H1 (cell line): Measurements from ENCODE around the gene AGPAT3. TPM values are rescaled to one million over a fixed set of nuclear protein-coding genes. Genes with fewer than 3 reads are reported as not detected.

Experiments
- MAFK ChIP-seq: IDR thresholded peaks from 2 replicates; pipeline ENCODE4 v1.6.1; 2012; ENCODE audit warnings: low read depth, mild to moderate bottlenecking, improper control_type of control experiment, low read length
- MAX ChIP-seq: IDR thresholded peaks from 2 replicates; pipeline ENCODE4 v1.6.1; 2012; ENCODE audit warnings: inconsistent platforms
- SP2 ChIP-seq: IDR thresholded peaks from 2 replicates; pipeline ENCODE4 v1.6.1; 2012; ENCODE audit warnings: mild to moderate bottlenecking, low read length, inconsistent platforms
- SRF ChIP-seq: IDR thresholded peaks from 2 replicates; pipeline ENCODE4 v1.6.1; 2011; ENCODE audit warnings: mild to moderate bottlenecking, low read depth, low read length, moderate library complexity
- YY1 ChIP-seq: IDR thresholded peaks from 2 replicates; pipeline ENCODE4 v1.6.1; 2011; ENCODE audit warnings: low read depth, mild to moderate bottlenecking, low read length
- polyA plus RNA-seq, 7 experiments: library from polyadenylated mRNA; depleted of rRNA in 3 of 7; stranded (reverse) in 5 of 7; unstranded in 2 of 7; fragments of >200 nt in 5 of 7; fragments of 200-250 nt in 2 of 7; gene quantifications; 1 replicate in 5 of 7; 2 replicates in 1 of 7; 4 replicates in 1 of 7; pipeline versions ENCODE4 v1.2.1 to v1.2.3, GENCODE V29; 2011 to 2013; ENCODE audit warnings: missing spikeins in 2 of 7, mixed read lengths in 2 of 7
- total RNA-seq: library from RNA; stranded (reverse); fragmentation: NEBNext Ultra II Directional; extraction: Animal tissue kit (Norgen Biotek cat#: 25700); gene quantifications from 2 replicates; pipeline ENCODE4 v1.2.1, GENCODE V29; 2021

Gene AGPAT3
- total and polyA plus RNA-seq, 2 of the 8 experiments (the other 6 are each of a cell fraction or from before 2014, with no cell fraction given), result 5.8 to 7.3 TPM

- TF ChIP-seq YY1, result no peak
- TF ChIP-seq MAX, result no peak
- no peak for TF ChIP-seq MAFK
- no peak for TF ChIP-seq SP2
- TF ChIP-seq SRF, result no peak
These were observed 44.8 kb downstream of the AGPAT3 start (continued) for GRCh38 chr21:43909741-43910400.
